Skeletal muscle tissue (tissue), 4 donors: ENCODE data around the gene DUSP9. TPM values are rescaled to one million over a fixed set of nuclear protein-coding genes. Genes with fewer than 3 reads are reported as not detected.

Experiments
- H3K27ac ChIP-seq: one replicate; pipeline ENCODE4 v1.7.0; 2013; ENCODE audit warnings: mild to moderate bottlenecking, low read depth, low read length, inconsistent platforms
- H3K27me3 ChIP-seq, 3 donors: one replicate each; pipeline ENCODE4 v1.7.0; 2013; ENCODE audit warnings: low read length in 3 of 3; ENCODE audit not compliant: control insufficient read depth in 3 of 3, insufficient read depth in 3 of 3
- H3K36me3 ChIP-seq, 3 donors: one replicate each; pipeline ENCODE4 v1.7.0; 2013; ENCODE audit warnings: low read length in 3 of 3; ENCODE audit not compliant: control insufficient read depth in 3 of 3, insufficient read depth in 3 of 3
- H3K4me1 ChIP-seq, 3 donors: one replicate each; pipeline ENCODE4 v1.7.0; 2013; ENCODE audit warnings: low read length in 3 of 3, mild to moderate bottlenecking in 3 of 3; ENCODE audit not compliant: control insufficient read depth in 3 of 3, insufficient read depth in 3 of 3
- H3K4me3 ChIP-seq, 3 donors: one replicate each; pipeline ENCODE4 v1.7.0; 2013; ENCODE audit warnings: low read length in 3 of 3
- H3K9ac ChIP-seq, 3 donors: one replicate each; pipeline ENCODE4 v1.7.0; 2013; ENCODE audit warnings: low read length in 3 of 3, mild to moderate bottlenecking in 3 of 3, moderate library complexity in 2 of 3, low read depth in 1 of 3
- H3K9me3 ChIP-seq, 3 donors: one replicate each; pipeline ENCODE4 v1.7.0; 2013; ENCODE audit warnings: low read length in 3 of 3; ENCODE audit not compliant: control insufficient read depth in 3 of 3
- total RNA-seq: library from RNA; depleted of rRNA; stranded (reverse); fragments of >200 nt; gene quantifications from one replicate; pipeline ENCODE4 v1.2.3, GENCODE V29; 2014
- donor health status: Osteomylitis.

Gene DUSP9
- total RNA-seq, 1 donor from 2014 or later = not detected

GRCh38 chrX:153685751-153686696 lies 39.0 kb downstream of the DUSP9 start:
- H3K4me1 ChIP-seq = peaks cover 5 to 14% (median 13%) of the 10 kb centered on the region in 3 donors
- no peak overlapping the region for H3K9ac ChIP-seq
- no peaks in the 10 kb centered on the region for H3K9me3 ChIP-seq
- H3K4me3 ChIP-seq = no peak overlapping the region
- H3K27me3 ChIP-seq = peaks cover 0 to 3% (median 0%) of the 10 kb centered on the region in 3 donors
- H3K36me3 ChIP-seq = peaks cover 0 to 5% (median 2%) of the 10 kb centered on the region in 3 donors
- H3K27ac ChIP-seq = no peak overlapping the region

- peaks cover 0 to 3% (median 0%) of the 10 kb centered on the region in 3 donors for H3K27me3 ChIP-seq
- no peak overlapping the region for H3K9ac ChIP-seq
- no peak overlapping the region for H3K27ac ChIP-seq
- H3K4me3 ChIP-seq = no peak overlapping the region
- H3K9me3 ChIP-seq = no peaks in the 10 kb centered on the region
- H3K36me3 ChIP-seq = peaks cover 0 to 5% (median 2%) of the 10 kb centered on the region in 3 donors
- H3K4me1 ChIP-seq = peaks cover 9 to 20% (median 17%) of the 10 kb centered on the region in 3 donors
Measured at GRCh38 chrX:153686711-153687110, 39.7 kb downstream of the DUSP9 start.

GRCh38 chrX:153687121-153688039 lies 40.4 kb downstream of the DUSP9 start, which contains the start of gene SLC6A8:
Gene SLC6A8 (plus strand): TSS chrX:153687926. CDS start chrX:153688575, 649 bp downstream.
- H3K9ac ChIP-seq = peak within 1 kb of the TSS in 2 of 3 donors; percentile 59 to 81

GRCh38 chrX:153688071-153688470 lies 41.1 kb downstream of the DUSP9 start:
- Histone ChIP-seq H3K9me3 (no peaks in the 10 kb centered on the region), H3K27ac (no peak overlapping the region), H3K36me3 (peaks cover 0 to 5% (median 2%) of the 10 kb centered on the region in 3 donors), H3K4me3 (no peak overlapping the region), H3K4me1 (peaks cover 9 to 31% (median 30%) of the 10 kb centered on the region in 3 donors), H3K9ac (no peak overlapping the region), H3K27me3 (peaks cover 0 to 3% (median 0%) of the 10 kb centered on the region in 3 donors)

More at GRCh38 chrX:153687121-153688039, 40.4 kb downstream of the DUSP9 start, which contains the start of gene SLC6A8:
- H3K36me3 ChIP-seq = peaks cover 0 to 5% (median 2%) of the 10 kb centered on the region in 3 donors
- H3K4me1 ChIP-seq = peaks cover 9 to 26% (median 24%) of the 10 kb centered on the region in 3 donors
- H3K27ac ChIP-seq = peak within 1 kb of the TSS; percentile 44
- no peaks in the 10 kb centered on the region for H3K9me3 ChIP-seq
- H3K4me3 ChIP-seq = peak within 1 kb of the TSS in 2 of 3 donors; percentile 54 to 56
- H3K27me3 ChIP-seq = peaks cover 0 to 3% (median 0%) of the 10 kb centered on the region in 3 donors

GRCh38 chrX:153688506-153688905 lies 41.5 kb downstream of the DUSP9 start:
- Histone ChIP-seq H3K9ac (peak overlapping the region in 2 of 3 donors; percentile 59 to 81), H3K9me3 (no peaks in the 10 kb centered on the region), H3K4me3 (peak overlapping the region in 2 of 3 donors; percentile 54 to 56), H3K27ac (peak overlapping the region; percentile 44), H3K27me3 (peaks cover 0 to 3% (median 0%) of the 10 kb centered on the region in 3 donors), H3K4me1 (peaks cover 9 to 34% (median 32%) of the 10 kb centered on the region in 3 donors), H3K36me3 (peaks cover 2 to 5% (median 3%) of the 10 kb centered on the region in 3 donors)

- H3K4me1 ChIP-seq = peaks cover 10 to 38% (median 36%) of the 10 kb centered on the region in 3 donors
- H3K9ac ChIP-seq = peak overlapping the region; percentile 68 to 85 (median 70)
Measured at GRCh38 chrX:153688911-153689590, 42.0 kb downstream of the DUSP9 start.

GRCh38 chrX:153689654-153690465 lies 42.9 kb downstream of the DUSP9 start:
- peaks cover 12 to 43% (median 41%) of the 10 kb centered on the region in 3 donors for H3K4me1 ChIP-seq
- H3K4me3 ChIP-seq = peak overlapping the region; percentile 67
- H3K27ac ChIP-seq = peak overlapping the region; percentile 70
- peak overlapping the region; percentile 68 to 85 (median 70) for H3K9ac ChIP-seq
- H3K27me3 ChIP-seq = peaks cover 0 to 3% (median 0%) of the 10 kb centered on the region in 3 donors
- H3K36me3 ChIP-seq = peaks cover 2 to 8% (median 8%) of the 10 kb centered on the region in 3 donors
- no peaks in the 10 kb centered on the region for H3K9me3 ChIP-seq

More at GRCh38 chrX:153688911-153689590, 42.0 kb downstream of the DUSP9 start:
- Histone ChIP-seq H3K36me3 (peaks cover 2 to 5% (median 5%) of the 10 kb centered on the region in 3 donors), H3K27me3 (peaks cover 0 to 3% (median 0%) of the 10 kb centered on the region in 3 donors), H3K4me3 (peak overlapping the region; percentile 67), H3K27ac (peak overlapping the region; percentile 70), H3K9me3 (no peaks in the 10 kb centered on the region)

- Histone ChIP-seq H3K4me3 (peak overlapping the region in 2 of 3 donors; percentile 67), H3K27me3 (peaks cover 0 to under 1% (median 0%) of the 10 kb centered on the region in 3 donors), H3K9ac (peak overlapping the region in 2 of 3 donors; percentile 70 to 85), H3K27ac (peak overlapping the region; percentile 70), H3K36me3 (peaks cover 2 to 10% (median 8%) of the 10 kb centered on the region in 3 donors), H3K4me1 (peaks cover 12 to 48% (median 44%) of the 10 kb centered on the region in 3 donors), H3K9me3 (no peaks in the 10 kb centered on the region)
Measured at GRCh38 chrX:153690466-153690865, 43.5 kb downstream of the DUSP9 start.
